Activated CD4-positive, alpha-beta T cell treated with anti-CD3 and anti-CD28 coated beads for 1 hour (primary cell): ENCODE data around the gene PLAGL1.
"Not testable (repeated sequence)": the region's sequence is repeated elsewhere in the genome, so short reads cannot be mapped to it uniquely, and the experiment has no call there.

Source experiments
- DNase-seq: peaks from one replicate; pipeline ENCODE4 v3.0.0-alpha.2; 2020

Gene PLAGL1

GRCh38 chr6:144008120-144008811 lies at the start of gene PLAGL1:
PLAGL1 (minus strand) TSS chr6:144008259; CDS start chr6:143948136, 60,123 bp downstream.
- no peak for DNase-seq

- no peak for DNase-seq
These were observed 47.3 kb upstream of the PLAGL1 start for GRCh38 chr6:144055121-144055931.

- no peak for DNase-seq
These were observed 45.5 kb upstream of the PLAGL1 start for GRCh38 chr6:144053601-144054000.

GRCh38 chr6:144052488-144052887 lies 44.4 kb upstream of the PLAGL1 start:
- no peak for DNase-seq

GRCh38 chr6:144049386-144049785 lies 41.3 kb upstream of the PLAGL1 start:
- DNase-seq, result no peak

GRCh38 chr6:144047688-144048087 lies 39.6 kb upstream of the PLAGL1 start:
- no peak for DNase-seq

GRCh38 chr6:144046672-144047071 lies 38.6 kb upstream of the PLAGL1 start:
- DNase-seq, result not testable (repeated sequence)

GRCh38 chr6:144044989-144045388 lies 36.9 kb upstream of the PLAGL1 start:
- DNase-seq, result not testable (repeated sequence)

- no peak for DNase-seq
These were observed 28.8 kb upstream of the PLAGL1 start for GRCh38 chr6:144036835-144037195.

- no peak for DNase-seq
These were observed 28.2 kb upstream of the PLAGL1 start for GRCh38 chr6:144036064-144036834.

- DNase-seq, result no peak
These were observed 27.4 kb upstream of the PLAGL1 start for GRCh38 chr6:144035416-144035815.

- DNase-seq, result no peak
These were observed 26.0 kb upstream of the PLAGL1 start for GRCh38 chr6:144033816-144034735.

GRCh38 chr6:144029452-144029851 lies 21.4 kb upstream of the PLAGL1 start:
- no peak for DNase-seq

GRCh38 chr6:144027932-144028587 lies 20.0 kb upstream of the PLAGL1 start:
- no peak for DNase-seq

GRCh38 chr6:144023216-144023615 lies 15.2 kb upstream of the PLAGL1 start:
- DNase-seq, result no peak

GRCh38 chr6:144019929-144020328 lies 11.9 kb upstream of the PLAGL1 start:
- no peak for DNase-seq

- DNase-seq, result no peak
These were observed 9.4 kb upstream of the PLAGL1 start for GRCh38 chr6:144017166-144018094.

- peak; percentile 40 for DNase-seq
These were observed 5.4 kb upstream of the PLAGL1 start for GRCh38 chr6:144013486-144013909.

GRCh38 chr6:144012534-144012933 lies 4.5 kb upstream of the PLAGL1 start:
- DNase-seq, result no peak

GRCh38 chr6:144009628-144010027 lies 1.6 kb upstream of the PLAGL1 start:
- DNase-seq, result not testable (repeated sequence)

- no peak for DNase-seq
These were observed 787 bp upstream of the PLAGL1 start for GRCh38 chr6:144008846-144009245.
